Upper lobe of left lung (tissue), 4 donors: Measurements from ENCODE around the gene SAMSN1.

Source experiments
- CTCF ChIP-seq, 6 experiments: fragments of 450-650 bp in 4 of 6; fragments of 200-600 bp in 2 of 6; sonication (generic) in 2 of 6; IDR thresholded peaks; one replicate each; pipeline ENCODE4 v1.5.1; 2016 to 2019; ENCODE audit warnings: antibody characterized with exemption in 6 of 6
- EP300 ChIP-seq, 4 donors: sonication (generic); formaldehyde crosslinking; IDR thresholded peaks; one replicate each; pipeline ENCODE4 v1.5.1; 2017; ENCODE audit warnings: antibody characterized with exemption in 4 of 4, control low read depth in 2 of 4
- POLR2A ChIP-seq, 4 donors: fragments of 450-650 bp; IDR thresholded peaks; one replicate each; pipeline ENCODE4 v1.5.1; 2016 to 2017; ENCODE audit warnings: antibody characterized with exemption in 4 of 4, mild to moderate bottlenecking in 2 of 4
- POLR2AphosphoS5 ChIP-seq, 2 donors: sonication (generic); formaldehyde crosslinking; IDR thresholded peaks; one replicate each; pipeline ENCODE4 v1.5.1; 2017; ENCODE audit warnings: antibody characterized with exemption in 2 of 2

GRCh38 chr21:14451546-14451945 lies 94.6 kb downstream of the SAMSN1 start:
- TF ChIP-seq POLR2A (IDR thresholded peaks at IDR 0.05) (no peak), CTCF (IDR thresholded peaks at IDR 0.05) (no peak), EP300 (IDR thresholded peaks at IDR 0.05) (no peak), POLR2AphosphoS5 (IDR thresholded peaks at IDR 0.05) (no peak)
